NCI-H748 (cell line): ENCODE measurements around the gene HNRNPU.

Source experiments
- DNase-seq: peaks from one replicate; lab custom pipeline; 2025; ENCODE audit not compliant: unreplicated experiment; lab: John Stamatoyannopoulos, UW

HNRNPU gene

GRCh38 chr1:244863491-244864252 lies 671 bp downstream of the HNRNPU start:
- no peak for DNase-seq

- DNase-seq, result peak; percentile 94
Observed at GRCh38 chr1:244862699-244863490, 1.4 kb downstream of the HNRNPU start.

DNA sequence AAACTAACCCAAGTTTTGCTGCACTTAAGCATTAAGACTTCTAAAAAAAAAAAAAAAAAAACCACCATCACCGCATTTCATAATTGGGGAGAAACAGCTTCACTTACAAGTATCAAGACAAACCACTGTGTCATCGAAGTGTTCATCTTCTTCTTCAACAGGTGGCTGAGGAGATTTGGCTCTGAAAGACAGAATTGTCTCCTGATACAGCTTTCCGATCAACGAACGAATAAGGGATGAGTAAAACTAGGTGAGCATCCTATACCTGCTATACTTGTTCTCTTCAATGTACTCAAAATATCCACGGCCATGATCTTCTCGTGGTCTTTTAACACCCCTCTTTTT lies 2.0 kb downstream of the HNRNPU start:
- DNase-seq, result peak; percentile 30

- DNase-seq, result no peak
Observed at GRCh38 chr1:244861683-244862082, 2.7 kb downstream of the HNRNPU start.

- DNase-seq, result no peak
Observed at GRCh38 chr1:244860914-244861610, 3.3 kb downstream of the HNRNPU start.

GRCh38 chr1:244860078-244860477 lies 4.3 kb downstream of the HNRNPU start:
- DNase-seq, result no peak

GRCh38 chr1:244858357-244858756 lies 6.0 kb downstream of the HNRNPU start:
- no peak for DNase-seq

- DNase-seq, result no peak
Observed at GRCh38 chr1:244857761-244858160, 6.6 kb downstream of the HNRNPU start.

DNA sequence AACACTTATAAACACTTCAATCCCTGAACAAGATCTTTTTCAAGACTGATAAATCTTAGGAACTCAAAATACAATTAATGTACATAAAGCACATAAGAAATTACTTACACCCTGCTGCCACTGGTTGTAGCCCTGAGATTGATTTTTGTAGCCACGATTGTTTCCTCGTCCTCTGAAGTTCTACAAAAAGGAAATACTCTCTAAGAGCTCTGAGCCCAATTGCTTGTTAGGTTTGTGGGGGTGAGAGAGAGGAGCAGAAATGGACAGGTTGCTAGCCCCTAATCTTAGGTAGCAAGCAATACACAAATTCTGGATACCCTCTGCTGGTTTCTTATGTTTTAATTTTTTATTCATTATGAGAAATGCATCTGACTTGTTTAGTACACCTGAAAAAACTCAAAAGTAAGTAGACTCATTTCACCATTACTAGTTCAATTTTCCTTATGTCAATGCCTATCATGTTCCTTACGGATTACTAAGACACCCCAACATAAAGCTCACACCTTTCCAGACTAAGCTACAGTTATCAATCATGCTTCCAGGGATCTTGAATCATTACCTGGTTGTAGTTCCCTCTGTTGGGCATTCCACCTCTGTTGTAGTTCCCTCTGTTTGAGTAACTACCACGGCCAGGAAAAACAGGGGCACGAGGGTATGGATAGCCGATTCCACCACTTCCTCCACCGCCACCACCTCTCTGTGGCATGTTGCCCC lies 9.3 kb downstream of the HNRNPU start:
- DNase-seq, result no peak

- DNase-seq, result no peak
Observed at GRCh38 chr1:244854166-244854565, 10.2 kb downstream of the HNRNPU start.

- no peak for DNase-seq
Observed at GRCh38 chr1:244852694-244853093, 11.6 kb downstream of the HNRNPU start.

DNA sequence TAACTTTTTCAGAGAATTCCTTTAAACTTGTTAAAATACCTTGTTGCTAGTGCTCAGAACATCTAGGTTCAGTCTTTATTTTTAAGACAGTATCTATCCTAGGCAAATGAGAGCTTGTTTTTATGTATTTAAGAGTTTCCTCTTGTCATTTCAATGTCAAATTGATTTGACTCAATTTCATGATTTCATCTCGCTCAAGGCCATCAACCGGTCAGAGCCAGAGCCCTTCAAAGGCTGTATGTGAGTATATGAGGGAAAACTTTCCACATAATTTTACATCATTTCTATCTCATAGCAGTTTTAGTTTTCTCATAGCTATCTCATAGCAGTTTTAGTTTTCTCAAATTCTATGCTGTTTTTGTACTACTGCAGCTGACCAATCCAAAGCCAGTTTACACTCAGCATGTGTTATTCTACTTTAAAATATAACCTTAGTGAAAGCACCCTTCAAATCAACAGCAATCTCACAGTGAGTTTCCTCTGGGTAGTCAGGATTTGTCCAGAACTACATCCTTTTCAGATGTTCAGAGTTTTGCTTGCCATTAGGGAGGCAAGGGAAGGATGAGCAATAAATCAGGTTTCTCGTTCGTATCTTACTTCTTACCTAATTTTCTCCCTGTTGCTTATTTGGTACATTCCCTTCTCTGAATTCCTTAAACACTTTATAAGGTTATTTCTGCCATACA lies 12.7 kb downstream of the HNRNPU start:
- no peak for DNase-seq

- no peak for DNase-seq
Observed at GRCh38 chr1:244850896-244851295, 13.4 kb downstream of the HNRNPU start.

DNA sequence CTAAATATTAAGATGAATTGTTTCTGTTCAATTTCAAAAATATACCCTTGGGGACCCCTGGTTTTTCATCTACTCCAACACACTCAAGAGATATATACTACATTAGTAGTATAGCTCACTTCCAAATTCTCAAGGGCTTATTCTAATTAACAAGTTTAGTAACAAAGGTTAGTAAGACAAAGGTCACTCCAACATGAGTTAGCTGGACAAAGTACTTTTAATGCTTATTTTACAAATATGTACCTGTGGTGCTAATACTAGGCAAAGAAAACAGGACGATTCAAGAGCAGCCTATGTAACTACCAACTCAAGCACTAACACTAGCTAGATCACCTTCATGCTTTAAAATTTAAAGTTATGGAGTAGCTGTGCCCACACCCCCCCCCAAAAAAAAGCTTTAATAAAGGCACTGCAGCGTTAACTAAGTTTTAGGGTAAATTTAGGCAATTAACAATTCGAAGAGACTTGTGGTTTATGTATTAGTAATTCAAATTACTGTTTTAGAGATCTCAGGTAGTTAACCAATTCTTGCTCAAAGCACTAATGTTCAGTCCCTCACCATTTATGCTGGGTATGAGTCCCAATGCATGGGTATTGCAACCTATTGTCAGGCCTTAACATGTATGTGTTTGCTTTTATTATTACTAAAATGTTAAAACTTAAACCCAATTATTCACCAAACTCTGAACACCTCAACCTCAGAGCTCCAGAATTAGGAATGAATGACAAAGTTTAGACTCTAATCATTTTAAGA lies 14.1 kb downstream of the HNRNPU start:
- DNase-seq, result no peak

DNA sequence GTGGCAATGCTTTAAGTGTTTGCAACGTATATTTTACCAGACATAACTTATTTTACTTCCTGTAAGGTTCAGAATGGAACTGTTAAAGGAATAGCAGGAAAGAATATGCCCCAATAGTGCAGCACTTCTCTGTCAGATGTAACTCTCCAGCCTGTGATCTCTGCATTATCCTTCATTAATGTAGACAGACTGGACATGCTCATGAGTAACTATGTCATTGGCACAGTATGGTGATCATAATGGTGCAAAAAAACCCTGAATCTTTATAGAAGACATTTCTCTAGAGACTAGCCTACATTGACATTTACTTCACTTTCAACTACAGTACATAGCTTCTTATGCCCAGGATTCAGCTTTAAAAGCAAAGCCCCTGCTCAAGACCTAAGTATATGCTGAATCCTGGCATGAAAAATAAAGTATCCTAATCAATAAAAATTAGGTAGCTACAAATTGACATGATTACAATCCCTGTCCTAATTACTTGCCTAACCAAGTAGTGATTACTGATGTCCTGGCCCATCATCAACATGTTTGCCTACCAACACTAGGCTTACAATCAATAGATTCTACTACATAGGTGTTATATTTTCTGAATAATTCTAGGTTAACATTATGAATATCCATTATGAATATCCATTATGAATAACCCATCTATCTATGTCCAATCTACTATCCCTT lies 15.0 kb downstream of the HNRNPU start:
- no peak for DNase-seq

GRCh38 chr1:244846653-244847052 lies 17.7 kb downstream of the HNRNPU start:
- DNase-seq, result no peak

DNA sequence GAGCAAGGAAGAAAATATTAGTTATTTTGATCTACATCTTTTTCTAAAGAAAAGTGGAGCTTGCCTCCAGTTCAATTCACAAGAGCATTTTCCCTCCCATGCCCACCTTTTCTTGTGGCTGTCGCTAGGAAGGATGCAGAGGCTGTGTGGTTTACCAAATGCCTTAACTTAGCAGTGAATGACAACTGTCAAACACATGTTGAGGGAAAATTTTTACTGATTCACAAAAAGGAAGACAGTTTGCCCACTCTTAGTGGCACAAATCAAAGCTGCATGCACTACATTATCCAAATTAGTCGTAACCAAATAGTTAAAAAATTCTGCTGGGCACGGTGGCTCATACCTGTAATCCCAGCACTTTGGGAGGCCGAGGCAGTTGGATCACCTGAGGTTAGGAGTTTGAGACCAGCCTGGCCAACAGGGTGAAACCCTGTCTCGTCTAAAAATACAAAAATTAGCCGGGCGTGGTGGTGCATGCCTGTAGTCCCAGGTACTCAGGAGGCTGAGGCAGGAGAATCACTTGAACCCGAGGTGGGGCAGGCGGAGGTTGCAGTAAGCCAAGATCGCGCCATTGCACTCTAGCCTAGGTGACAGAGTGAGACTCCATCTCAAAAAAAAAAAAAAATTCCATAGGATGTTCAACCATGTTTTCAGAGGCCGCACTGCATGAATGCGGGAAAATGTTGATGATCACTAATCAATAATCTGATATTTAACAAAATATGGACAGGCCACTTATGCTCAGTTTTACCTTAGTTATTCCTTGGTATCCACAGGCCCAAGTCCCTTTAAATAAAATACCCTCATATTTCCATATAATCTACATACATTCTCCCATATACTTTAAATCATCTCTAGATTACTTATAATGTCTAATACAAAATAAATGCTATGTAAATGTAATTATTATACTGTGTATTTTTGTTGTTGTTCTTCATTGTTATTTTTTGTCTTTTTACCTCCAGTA lies 19.9 kb downstream of the HNRNPU start:
- DNase-seq, result no peak
